ENCODE measurements around the gene SNAPC3.
"Not testable (repeated sequence)": the region's sequence is repeated elsewhere in the genome, so short reads cannot be mapped to it uniquely, and the experiment has no call there.

The SNAPC3 gene

GRCh38 chr9:15422372-15423230 lies at the start of gene SNAPC3:
Gene SNAPC3 (plus strand): TSS chr9:15422876. CDS start chr9:15422880, 4 bp downstream.
- peak; percentile 73 to 85 (median 82) for DNase-seq (ENCODE audit: low read depth in 3 of 3, low spot score in 1 of 3)

- no peak for DNase-seq (ENCODE audit: low read depth in 3 of 3, low spot score in 1 of 3)
These were observed 48.8 kb upstream of the SNAPC3 start for GRCh38 chr9:15373881-15374280.

GRCh38 chr9:15374310-15374709 lies 48.4 kb upstream of the SNAPC3 start:
- DNase-seq (ENCODE audit: low read depth in 3 of 3, low spot score in 1 of 3): no peak

GRCh38 chr9:15374825-15375224 lies 47.9 kb upstream of the SNAPC3 start:
- DNase-seq (ENCODE audit: low read depth in 3 of 3, low spot score in 1 of 3): no peak

GRCh38 chr9:15377625-15378540 lies 44.8 kb upstream of the SNAPC3 start:
- DNase-seq (ENCODE audit: low read depth in 3 of 3, low spot score in 1 of 3): no peak

- not testable (repeated sequence) for DNase-seq (ENCODE audit: low read depth in 3 of 3, low spot score in 1 of 3)
These were observed 43.4 kb upstream of the SNAPC3 start for GRCh38 chr9:15379317-15379716.

GRCh38 chr9:15379888-15380287 lies 42.8 kb upstream of the SNAPC3 start:
- DNase-seq (ENCODE audit: low read depth in 3 of 3, low spot score in 1 of 3): not testable (repeated sequence)

GRCh38 chr9:15381491-15381890 lies 41.2 kb upstream of the SNAPC3 start:
- no peak for DNase-seq (ENCODE audit: low read depth in 3 of 3, low spot score in 1 of 3)

GRCh38 chr9:15386465-15386864 lies 36.2 kb upstream of the SNAPC3 start:
- DNase-seq (ENCODE audit: low read depth in 3 of 3, low spot score in 1 of 3): no peak

GRCh38 chr9:15389173-15389572 lies 33.5 kb upstream of the SNAPC3 start:
- no peak for DNase-seq (ENCODE audit: low read depth in 3 of 3, low spot score in 1 of 3)

GRCh38 chr9:15389631-15390030 lies 33.0 kb upstream of the SNAPC3 start:
- DNase-seq (ENCODE audit: low read depth in 3 of 3, low spot score in 1 of 3): no peak

- DNase-seq (ENCODE audit: low read depth in 3 of 3, low spot score in 1 of 3): no peak
These were observed 32.5 kb upstream of the SNAPC3 start for GRCh38 chr9:15390201-15390600.

- DNase-seq (ENCODE audit: low read depth in 3 of 3, low spot score in 1 of 3): no peak
These were observed 30.3 kb upstream of the SNAPC3 start for GRCh38 chr9:15392363-15392762.

GRCh38 chr9:15400281-15400941 lies 22.3 kb upstream of the SNAPC3 start:
- no peak for DNase-seq (ENCODE audit: low read depth in 3 of 3, low spot score in 1 of 3)

- no peak for DNase-seq (ENCODE audit: low read depth in 3 of 3, low spot score in 1 of 3)
These were observed 21.4 kb upstream of the SNAPC3 start for GRCh38 chr9:15401266-15401665.

GRCh38 chr9:15403155-15403554 lies 19.5 kb upstream of the SNAPC3 start:
- DNase-seq (ENCODE audit: low read depth in 3 of 3, low spot score in 1 of 3): no peak

- no peak for DNase-seq (ENCODE audit: low read depth in 3 of 3, low spot score in 1 of 3)
These were observed 18.5 kb upstream of the SNAPC3 start for GRCh38 chr9:15404171-15404570.

GRCh38 chr9:15416880-15417279 lies 5.8 kb upstream of the SNAPC3 start:
- DNase-seq (ENCODE audit: low read depth in 3 of 3, low spot score in 1 of 3): peak in 2 of 3 donors; percentile 10 to 19

GRCh38 chr9:15417626-15418025 lies 5.0 kb upstream of the SNAPC3 start:
- DNase-seq (ENCODE audit: low read depth in 3 of 3, low spot score in 1 of 3): no peak

GRCh38 chr9:15420796-15421195 lies 1.9 kb upstream of the SNAPC3 start:
- DNase-seq (ENCODE audit: low read depth in 3 of 3, low spot score in 1 of 3): no peak

GRCh38 chr9:15421532-15421931 lies 1.1 kb upstream of the SNAPC3 start:
- no peak for DNase-seq (ENCODE audit: low read depth in 3 of 3, low spot score in 1 of 3)
